ENCODE measurements around the gene LMOD1. TPM values are rescaled to one million over a fixed set of nuclear protein-coding genes. Genes with fewer than 3 reads are reported as not detected.

LMOD1 gene
- total RNA-seq, 1 donor: 14.5 TPM

- no peak for TF ChIP-seq CTCF (IDR thresholded peaks at IDR 0.05; ENCODE audit: insufficient read depth, low read length)
- H3K4me3 ChIP-seq (ENCODE audit: low read depth, low read length): peak overlapping the region; percentile 80
- DNase-seq (ENCODE audit: low read depth): no peak
Measured at GRCh38 chr1:201889090-201889968, 57.0 kb downstream of the LMOD1 start.

DNA sequence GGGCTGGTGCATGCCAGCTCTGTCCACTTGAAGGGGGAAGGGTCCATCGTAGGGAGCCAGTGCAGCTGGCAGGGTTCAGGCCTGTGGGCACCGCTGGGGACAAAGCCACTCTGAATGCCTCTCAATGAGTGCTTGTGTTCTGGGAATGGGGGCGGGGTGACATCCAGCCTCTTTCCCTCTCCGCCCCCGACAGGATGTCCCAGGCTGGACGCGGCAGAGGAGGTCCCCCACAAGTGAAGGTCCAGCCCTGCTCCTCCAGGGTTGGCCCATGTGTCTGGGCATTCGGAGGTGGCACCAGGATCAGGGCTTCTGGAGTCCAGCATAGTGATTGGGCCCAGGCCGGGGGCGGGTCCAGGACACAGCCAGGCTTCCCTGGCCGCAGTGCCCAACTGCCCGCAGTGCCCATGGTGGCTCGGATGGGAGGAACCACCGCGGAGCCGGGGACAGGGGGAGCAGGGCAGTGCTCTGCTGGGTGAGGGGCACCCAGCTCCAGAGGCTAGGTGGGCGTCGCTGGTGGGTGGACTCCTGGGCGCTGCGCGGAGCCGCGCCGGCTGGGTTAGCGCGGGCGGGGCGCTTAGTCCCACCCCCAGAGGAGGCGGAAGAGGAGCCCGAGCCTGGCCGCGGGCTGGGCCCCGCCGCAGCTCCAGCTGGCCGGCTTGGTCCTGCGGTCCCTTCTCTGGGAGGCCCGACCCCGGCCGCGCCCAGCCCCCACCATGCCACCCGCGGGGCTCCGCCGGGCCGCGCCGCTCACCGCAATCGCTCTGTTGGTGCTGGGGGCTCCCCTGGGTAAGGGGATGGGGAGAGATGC lies 57.9 kb downstream of the LMOD1 start, which contains the start of gene SHISA4:
SHISA4 (plus strand) TSS at position 617 of the 808 bp plus-strand sequence; CDS start at position 714, 97 bp downstream.
- no peak for TF ChIP-seq CTCF (IDR thresholded peaks at IDR 0.05; ENCODE audit: insufficient read depth, low read length)
- no peak for DNase-seq (ENCODE audit: low read depth)
- H3K4me3 ChIP-seq (ENCODE audit: low read depth, low read length): peak within 1 kb of the TSS; percentile 80

GRCh38 chr1:201887116-201887866 lies 59.1 kb downstream of the LMOD1 start:
- no peak for DNase-seq (ENCODE audit: low read depth)
- TF ChIP-seq CTCF (IDR thresholded peaks at IDR 0.05; ENCODE audit: insufficient read depth, low read length): no peak
- H3K4me3 ChIP-seq (ENCODE audit: low read depth, low read length): no peak overlapping the region

GRCh38 chr1:201886103-201886885 lies 60.1 kb downstream of the LMOD1 start:
- no peak for TF ChIP-seq CTCF (IDR thresholded peaks at IDR 0.05; ENCODE audit: insufficient read depth, low read length)
- peak; percentile 48 for DNase-seq (ENCODE audit: low read depth)
- no peak overlapping the region for H3K4me3 ChIP-seq (ENCODE audit: low read depth, low read length)

- peak; percentile 90 for DNase-seq (ENCODE audit: low read depth)
- no peak overlapping the region for H3K4me3 ChIP-seq (ENCODE audit: low read depth, low read length)
- TF ChIP-seq CTCF (IDR thresholded peaks at IDR 0.05; ENCODE audit: insufficient read depth, low read length): no peak
Measured at GRCh38 chr1:201885531-201886075, 60.7 kb downstream of the LMOD1 start.
